GM19238 (cell line): ENCODE results near the gene PRXL2B.

Experiments
- DNase-seq: peaks from one replicate; pipeline ENCODE4 v3.0.0; 2011; ENCODE audit warnings: low spot score; ENCODE audit not compliant: insufficient read length

PRXL2B gene

GRCh38 chr1:2633366-2633935, 46.9 kb downstream of the PRXL2B start:
- DNase-seq = no peak

- no peak for DNase-seq
Observed at GRCh38 chr1:2633936-2634491, 47.4 kb downstream of the PRXL2B start.

DNA sequence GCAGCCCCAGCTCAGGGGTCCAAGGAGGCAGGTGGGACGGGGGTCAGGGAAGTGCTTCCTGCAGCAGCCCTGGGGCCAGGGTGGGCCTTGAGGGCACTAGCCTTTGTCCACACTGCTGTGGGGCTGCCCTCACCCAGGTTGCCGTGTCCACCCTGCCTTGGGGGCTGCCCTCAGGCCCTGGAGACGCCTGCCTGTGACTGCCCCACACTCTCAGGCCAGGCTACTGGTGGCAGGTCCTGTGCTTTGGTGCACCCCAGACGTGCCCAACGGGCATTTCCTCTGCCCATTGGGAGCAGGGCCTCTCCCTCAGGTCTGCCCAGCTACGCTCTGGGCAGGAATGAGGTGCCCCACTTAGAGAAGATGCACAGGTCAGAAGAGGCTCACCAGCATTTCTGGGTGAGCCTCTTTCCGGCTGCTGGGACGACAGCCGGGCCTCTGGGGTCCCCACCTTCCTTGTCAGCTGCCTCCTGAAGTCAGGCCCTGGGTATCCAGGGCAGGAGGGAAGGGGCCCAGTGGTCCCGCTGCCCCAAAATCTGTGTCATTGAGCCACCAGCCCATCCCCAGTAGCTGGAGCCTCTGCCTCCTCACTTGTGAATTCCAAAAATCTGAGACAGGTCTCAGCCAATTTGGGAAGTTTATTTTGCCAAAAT, 48.9 kb downstream of the PRXL2B start:
- DNase-seq = no peak

- DNase-seq = no peak
Observed at GRCh38 chr1:2636733-2637132, 50.2 kb downstream of the PRXL2B start.

GRCh38 chr1:2637442-2638145, 51.0 kb downstream of the PRXL2B start:
- no peak for DNase-seq

- no peak for DNase-seq
Observed at GRCh38 chr1:2638466-2639115, 52.0 kb downstream of the PRXL2B start.

- no peak for DNase-seq
Observed at GRCh38 chr1:2639203-2639602, 52.6 kb downstream of the PRXL2B start.

GRCh38 chr1:2639607-2640521, 53.3 kb downstream of the PRXL2B start:
- no peak for DNase-seq

DNA sequence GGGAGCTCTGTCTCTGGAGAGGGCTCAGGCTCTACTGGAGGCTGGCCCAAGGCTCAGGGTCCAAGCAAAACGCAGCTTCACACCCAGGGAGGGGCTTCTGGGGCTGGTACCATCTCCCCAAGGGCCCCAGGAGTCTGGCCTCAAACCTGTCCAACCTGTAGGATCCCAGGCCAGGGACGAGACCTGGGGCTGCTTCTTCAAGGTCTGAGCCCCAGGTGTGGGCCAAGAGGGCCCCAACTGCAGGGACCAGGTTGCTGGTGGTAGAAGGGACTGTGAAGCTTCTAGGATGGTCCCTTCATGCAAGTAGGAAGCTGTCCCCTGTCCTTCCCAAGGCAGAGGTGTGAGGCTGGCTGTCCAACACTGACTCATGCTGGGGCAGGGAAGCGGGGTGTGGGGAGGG, 54.0 kb downstream of the PRXL2B start:
- no peak for DNase-seq
